HL-60 (cell line): Measurements from ENCODE around the gene RHOF.

Experiments used
- DNase-seq, 2 experiments: peaks; one replicate each; pipeline ENCODE4 v3.0.0-alpha.2; 2010 to 2020; ENCODE audit warnings: low read depth in 1 of 2, low spot score in 1 of 2
- H3K27ac ChIP-seq: fragments of 250-450 bp; sonication (Bioruptor Pico); replicated peaks from 2 replicates; pipeline ENCODE4 v1.5.1; 2020; ENCODE audit warnings: mild to moderate bottlenecking, moderate library complexity
- H3K27me3 ChIP-seq: fragments of 250-450 bp; sonication (Bioruptor Pico); 2 replicates; pipeline ENCODE4 v1.5.1; 2021; ENCODE audit warnings: mild to moderate bottlenecking, moderate library complexity; ENCODE audit not compliant: insufficient read depth, poor library complexity, severe bottlenecking
- H3K4me3 ChIP-seq: replicated peaks from 2 replicates; pipeline ENCODE4 v1.5.1; 2011; ENCODE audit warnings: mild to moderate bottlenecking, control low read depth, low read length; ENCODE audit not compliant: insufficient read depth
- GABPA ChIP-seq: IDR thresholded peaks from 2 replicates; pipeline ENCODE4 v1.6.1; 2012; ENCODE audit warnings: low read depth
- POLR2AphosphoS5 ChIP-seq: IDR thresholded peaks from 2 replicates; pipeline ENCODE4 v1.6.1; 2012; ENCODE audit warnings: low read depth
- SPI1 ChIP-seq: IDR thresholded peaks from 2 replicates; pipeline ENCODE4 v1.6.1; 2012; ENCODE audit warnings: low read depth, mild to moderate bottlenecking, borderline replicate concordance
- TF ChIP-seq, protein P1 (sequence below): IDR thresholded peaks from one replicate; pipeline ENCODE4 v1.5.1; 2011; ENCODE audit warnings: low read length, control low read depth, inconsistent platforms; ENCODE audit not compliant: insufficient read depth
- TF ChIP-seq, protein P2 (sequence below): IDR thresholded peaks from 2 replicates; pipeline ENCODE4 v1.6.1; 2012; ENCODE audit warnings: low read depth; ENCODE audit not compliant: insufficient replicate concordance

Gene RHOF

DNA sequence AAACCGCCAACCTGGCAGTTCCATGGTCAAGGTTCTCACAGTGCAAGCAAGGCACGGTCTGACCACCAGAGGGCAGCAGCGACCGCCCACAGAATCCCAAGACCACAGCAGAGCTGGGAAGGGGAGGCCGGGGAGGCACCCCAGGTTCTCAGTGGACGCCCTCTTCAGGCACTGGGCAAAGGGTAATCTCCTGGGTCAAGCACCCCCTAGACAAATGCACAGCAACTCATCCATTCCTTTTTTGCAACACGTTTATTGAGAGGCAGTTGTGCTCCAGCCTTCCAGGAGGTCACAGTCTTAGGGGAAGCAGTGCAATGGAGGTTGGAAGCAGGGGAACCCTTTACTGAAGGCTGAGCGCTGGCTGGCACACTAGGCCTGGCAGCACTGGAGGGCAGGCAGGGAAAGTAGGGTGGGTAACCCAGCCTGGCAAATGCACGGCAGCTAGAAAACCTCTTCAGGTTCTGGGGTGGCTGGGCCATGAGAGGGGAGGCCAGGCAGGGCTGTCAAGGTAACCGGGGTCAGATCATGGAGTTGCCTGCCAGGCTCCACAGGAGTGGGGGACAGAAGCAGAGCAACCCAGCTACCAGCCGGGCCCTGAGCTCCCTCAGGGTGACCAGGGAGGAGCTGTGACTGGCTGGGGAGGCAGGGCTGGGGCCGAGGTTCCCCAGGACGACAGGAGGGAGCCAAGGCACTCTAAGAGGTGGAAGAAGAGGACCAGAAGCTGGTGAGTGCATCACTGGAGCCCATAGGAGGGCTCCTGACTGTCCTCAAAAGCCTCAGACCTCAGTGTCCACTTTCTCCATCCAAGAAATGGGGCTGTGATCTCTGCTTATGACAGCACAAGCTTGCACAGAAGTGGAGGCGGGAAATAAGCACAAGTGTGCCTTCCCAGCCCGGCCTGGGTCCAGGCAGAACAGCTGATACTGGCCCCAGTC is 1.8 kb upstream of the RHOF start:
- Histone ChIP-seq H3K27me3 (no peaks in the 10 kb centered on the region), H3K27ac (peak overlapping the region; percentile 60), H3K4me3 (no peak overlapping the region)
- peak; percentile 85 to 90 for DNase-seq
- TF ChIP-seq, protein P1, sequence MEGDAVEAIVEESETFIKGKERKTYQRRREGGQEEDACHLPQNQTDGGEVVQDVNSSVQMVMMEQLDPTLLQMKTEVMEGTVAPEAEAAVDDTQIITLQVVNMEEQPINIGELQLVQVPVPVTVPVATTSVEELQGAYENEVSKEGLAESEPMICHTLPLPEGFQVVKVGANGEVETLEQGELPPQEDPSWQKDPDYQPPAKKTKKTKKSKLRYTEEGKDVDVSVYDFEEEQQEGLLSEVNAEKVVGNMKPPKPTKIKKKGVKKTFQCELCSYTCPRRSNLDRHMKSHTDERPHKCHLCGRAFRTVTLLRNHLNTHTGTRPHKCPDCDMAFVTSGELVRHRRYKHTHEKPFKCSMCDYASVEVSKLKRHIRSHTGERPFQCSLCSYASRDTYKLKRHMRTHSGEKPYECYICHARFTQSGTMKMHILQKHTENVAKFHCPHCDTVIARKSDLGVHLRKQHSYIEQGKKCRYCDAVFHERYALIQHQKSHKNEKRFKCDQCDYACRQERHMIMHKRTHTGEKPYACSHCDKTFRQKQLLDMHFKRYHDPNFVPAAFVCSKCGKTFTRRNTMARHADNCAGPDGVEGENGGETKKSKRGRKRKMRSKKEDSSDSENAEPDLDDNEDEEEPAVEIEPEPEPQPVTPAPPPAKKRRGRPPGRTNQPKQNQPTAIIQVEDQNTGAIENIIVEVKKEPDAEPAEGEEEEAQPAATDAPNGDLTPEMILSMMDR = peak; percentile 95
- TF ChIP-seq, protein P2, sequence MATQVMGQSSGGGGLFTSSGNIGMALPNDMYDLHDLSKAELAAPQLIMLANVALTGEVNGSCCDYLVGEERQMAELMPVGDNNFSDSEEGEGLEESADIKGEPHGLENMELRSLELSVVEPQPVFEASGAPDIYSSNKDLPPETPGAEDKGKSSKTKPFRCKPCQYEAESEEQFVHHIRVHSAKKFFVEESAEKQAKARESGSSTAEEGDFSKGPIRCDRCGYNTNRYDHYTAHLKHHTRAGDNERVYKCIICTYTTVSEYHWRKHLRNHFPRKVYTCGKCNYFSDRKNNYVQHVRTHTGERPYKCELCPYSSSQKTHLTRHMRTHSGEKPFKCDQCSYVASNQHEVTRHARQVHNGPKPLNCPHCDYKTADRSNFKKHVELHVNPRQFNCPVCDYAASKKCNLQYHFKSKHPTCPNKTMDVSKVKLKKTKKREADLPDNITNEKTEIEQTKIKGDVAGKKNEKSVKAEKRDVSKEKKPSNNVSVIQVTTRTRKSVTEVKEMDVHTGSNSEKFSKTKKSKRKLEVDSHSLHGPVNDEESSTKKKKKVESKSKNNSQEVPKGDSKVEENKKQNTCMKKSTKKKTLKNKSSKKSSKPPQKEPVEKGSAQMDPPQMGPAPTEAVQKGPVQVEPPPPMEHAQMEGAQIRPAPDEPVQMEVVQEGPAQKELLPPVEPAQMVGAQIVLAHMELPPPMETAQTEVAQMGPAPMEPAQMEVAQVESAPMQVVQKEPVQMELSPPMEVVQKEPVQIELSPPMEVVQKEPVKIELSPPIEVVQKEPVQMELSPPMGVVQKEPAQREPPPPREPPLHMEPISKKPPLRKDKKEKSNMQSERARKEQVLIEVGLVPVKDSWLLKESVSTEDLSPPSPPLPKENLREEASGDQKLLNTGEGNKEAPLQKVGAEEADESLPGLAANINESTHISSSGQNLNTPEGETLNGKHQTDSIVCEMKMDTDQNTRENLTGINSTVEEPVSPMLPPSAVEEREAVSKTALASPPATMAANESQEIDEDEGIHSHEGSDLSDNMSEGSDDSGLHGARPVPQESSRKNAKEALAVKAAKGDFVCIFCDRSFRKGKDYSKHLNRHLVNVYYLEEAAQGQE = no peak
- TF ChIP-seq POLR2AphosphoS5 (peak; percentile 51; the same call in 1 of the 2 replicates), SPI1 (no peak), GABPA (no peak)

DNA sequence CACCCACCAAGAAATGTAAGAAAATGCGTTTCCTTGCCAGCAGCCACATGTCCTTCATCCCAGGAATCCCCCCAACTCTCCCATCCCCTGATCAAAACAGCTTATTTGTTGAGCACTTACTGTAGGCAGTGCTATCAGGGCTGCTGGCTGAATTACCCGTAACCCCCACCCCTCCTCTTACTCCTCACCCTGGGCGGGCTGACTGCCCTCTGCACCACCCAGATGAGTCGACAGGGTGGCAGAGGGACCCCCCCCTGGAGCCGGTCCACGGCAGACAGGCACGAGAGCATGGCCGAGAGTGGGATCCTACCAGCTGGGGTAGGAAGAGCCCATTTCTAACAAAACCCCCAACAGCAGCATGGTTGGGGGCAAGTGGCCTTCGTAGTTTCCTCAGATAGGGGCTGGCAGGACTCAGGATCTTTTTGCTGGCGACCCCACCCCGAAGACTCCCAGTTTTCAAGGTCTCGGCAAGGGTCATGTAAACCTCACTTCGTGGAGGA is 1.1 kb upstream of the RHOF start:
- Histone ChIP-seq H3K27ac (peak overlapping the region; percentile 60), H3K27me3 (no peaks in the 10 kb centered on the region), H3K4me3 (no peak overlapping the region)
- DNase-seq = no peak
- TF ChIP-seq, protein P1 = no peak
- no peak for TF ChIP-seq GABPA
- no peak for TF ChIP-seq POLR2AphosphoS5
- TF ChIP-seq, protein P2 = no peak
- no peak for TF ChIP-seq SPI1

DNA sequence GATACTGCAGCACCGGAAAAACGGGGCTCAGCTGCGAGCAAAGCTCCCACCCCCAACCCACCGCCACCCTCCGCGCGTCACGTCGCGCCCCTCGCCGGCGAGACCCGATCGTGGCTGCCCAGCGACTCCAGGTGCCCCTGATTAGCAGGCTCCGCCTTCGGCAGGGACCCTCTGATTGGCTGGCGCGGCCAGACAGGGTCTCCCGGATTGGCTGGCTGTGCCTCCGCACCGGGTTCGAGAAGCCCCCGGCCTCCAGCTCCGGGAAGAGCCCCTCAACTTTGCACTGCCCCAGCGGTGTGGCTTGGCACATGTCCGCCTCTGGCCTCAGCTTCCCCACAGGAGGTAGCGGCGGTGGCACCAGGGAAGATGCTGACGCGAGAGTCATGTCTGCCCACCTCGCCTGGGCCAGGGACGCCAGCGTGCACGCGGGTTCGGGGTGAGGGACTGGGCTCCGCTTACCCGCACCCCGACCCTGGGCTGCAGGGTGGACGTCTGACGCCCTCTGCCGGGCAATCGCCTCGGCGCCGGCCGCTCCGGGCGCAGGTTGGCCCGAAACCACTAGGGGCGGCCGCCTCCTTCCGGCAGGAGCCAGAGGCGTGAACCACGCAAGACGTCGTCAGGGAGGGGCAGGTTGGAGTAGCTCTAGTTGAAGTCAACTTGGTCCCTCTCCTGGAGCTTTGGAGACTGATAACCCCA is 498 bp upstream of the RHOF start:
- TF ChIP-seq, protein P1 = peak; percentile 99
- TF ChIP-seq, protein P2 = no peak
- DNase-seq = peak; percentile 94
- no peaks in the 10 kb centered on the region for H3K27me3 ChIP-seq
- peak overlapping the region; percentile 85 for H3K27ac ChIP-seq
- H3K4me3 ChIP-seq = peak overlapping the region; percentile 85
